HepG2 (cell line): ENCODE results near the gene ARHGAP26. TPM values are rescaled to one million over a fixed set of nuclear protein-coding genes. Genes with fewer than 3 reads are reported as not detected.
A peak's percentile ranks its signal among the peaks of the same experiment; 100 is the strongest.

Source experiments
- ATAC-seq: fragments of 200-7000 bp; cut with Tn5 transposase; 3 replicates; pipeline ENCODE4 v1.9.1; 2020; ENCODE audit warnings: mild to moderate bottlenecking, moderate library complexity
- BruUV-seq: library from RNA; stranded (reverse); fragments of 400-500 nt; replicated peaks from 2 replicates; lab custom pipeline; 2021; lab: Mats Ljungman, UMichigan
- CTCF ChIA-PET: fragments of 300-600 bp; formaldehyde crosslinking; extraction: SDS; loops from one replicate; lab custom pipeline; 2021; ENCODE audit warnings: low total read pairs, inconsistent platforms, low intra/inter-chr PET ratio; lab: Yijun Ruan, JAX
- POLR2A ChIA-PET: fragments of 350-600 bp; sonication (Branson Sonifier 250); formaldehyde crosslinking; loops from one replicate; lab custom pipeline; 2020; ENCODE audit warnings: antibody characterized with exemption, inconsistent platforms; lab: Yijun Ruan, JAX
- DNase-seq: peaks from one replicate; pipeline ENCODE4 v3.0.0-alpha.2; 2015; ENCODE audit warnings: low spot score
- FAIRE-seq: peaks from 3 replicates; lab custom pipeline; 2011; peaks lifted over from hg19 to GRCh38; lab: Jason Lieb, UNC
- H2AFZ ChIP-seq: one replicate; pipeline ENCODE4 v1.6.1; 2011; ENCODE audit warnings: low read length, inconsistent platforms
- H3K27ac ChIP-seq: fragments of 300-600 bp; 3 replicates; pipeline ENCODE4 v1.8.0; 2011; ENCODE audit warnings: mixed run types, mild to moderate bottlenecking, mixed read lengths, low read length, inconsistent platforms; ENCODE audit not compliant: insufficient read depth; ENCODE audit errors: extremely low read length
- H3K27me3 ChIP-seq, 2 experiments: fragments of 200-600 bp in 1 of 2; 2 replicates in 1 of 2; 3 replicates in 1 of 2; pipeline versions ENCODE4 v1.6.0 to v1.8.0; 2011; ENCODE audit warnings: low read length in 2 of 2, mild to moderate bottlenecking in 2 of 2, moderate library complexity in 2 of 2, inconsistent platforms in 1 of 2; ENCODE audit not compliant: insufficient read depth in 2 of 2, control insufficient read depth in 1 of 2
- H3K36me3 ChIP-seq, 2 experiments: fragments of 200-600 bp in 1 of 2; replicated peaks in 1 of 2; 2 replicates in 1 of 2; 3 replicates in 1 of 2; pipeline versions ENCODE4 v1.5.1 to v1.8.0; 2011; ENCODE audit warnings: low read length in 2 of 2, inconsistent platforms in 1 of 2; ENCODE audit not compliant: insufficient read depth in 2 of 2, control insufficient read depth in 1 of 2
- H3K4me1 ChIP-seq: 2 replicates; pipeline ENCODE4 v1.5.1; 2012; ENCODE audit warnings: low read length, inconsistent platforms; ENCODE audit not compliant: insufficient read depth
- H3K4me2 ChIP-seq: 2 replicates; pipeline ENCODE4 v1.6.0; 2011; ENCODE audit warnings: low read depth, low read length, inconsistent platforms
- H3K4me3 ChIP-seq, 3 experiments: fragments of 200-600 bp in 1 of 3; sonication (generic), shearing (Covaris generic) in 1 of 3; replicated peaks in 1 of 3; 2 replicates each; pipeline ENCODE4 v1.5.1; 2011 to 2016; ENCODE audit warnings: low read length in 3 of 3, inconsistent platforms in 2 of 3, low read depth in 2 of 3, mild to moderate bottlenecking in 2 of 3, control low read depth in 1 of 3, mixed read lengths in 1 of 3; ENCODE audit not compliant: insufficient read depth in 1 of 3
- H3K79me2 ChIP-seq: one replicate; pipeline ENCODE4 v1.6.1; 2011; ENCODE audit warnings: low read length, inconsistent platforms; ENCODE audit not compliant: insufficient read depth
- H3K9ac ChIP-seq: 2 replicates; pipeline ENCODE4 v1.6.0; 2011; ENCODE audit warnings: mild to moderate bottlenecking, low read depth, low read length, inconsistent platforms; ENCODE audit not compliant: insufficient read depth
- H3K9me3 ChIP-seq: 2 replicates; pipeline ENCODE4 v1.5.1; 2012; ENCODE audit warnings: mild to moderate bottlenecking, low read length
- H4K20me1 ChIP-seq: 2 replicates; pipeline ENCODE4 v1.6.0; 2011; ENCODE audit warnings: inconsistent platforms, mild to moderate bottlenecking, low read length, moderate library complexity; ENCODE audit not compliant: insufficient read depth
- CHD4 ChIP-seq: fragments of 200-600 bp; sonication (generic); IDR thresholded peaks from 2 replicates; pipeline ENCODE4 v1.7.0; 2017; ENCODE audit warnings: mild to moderate bottlenecking, low read length, borderline replicate concordance
- E2F1 ChIP-seq: sonication (generic); formaldehyde crosslinking; IDR thresholded peaks from 2 replicates; pipeline ENCODE4 v1.5.0; 2020; ENCODE audit warnings: missing genetic modification reagents
- ELF3 ChIP-seq: IDR thresholded peaks from 2 replicates; pipeline ENCODE4 v1.6.1; 2016; ENCODE audit warnings: missing genetic modification reagents, missing compliant biosample characterization
- GTF2F1 ChIP-seq: fragments of 150-350 bp; IDR thresholded peaks from 2 replicates; pipeline ENCODE4 v1.6.1; 2014; ENCODE audit warnings: low read length
- HNF4A ChIP-seq: sonication (generic); formaldehyde crosslinking; IDR thresholded peaks from 2 replicates; pipeline ENCODE4 v1.4.0; 2020; ENCODE audit warnings: missing genetic modification reagents
- HOXA3 ChIP-seq: sonication (generic); formaldehyde crosslinking; IDR thresholded peaks from 2 replicates; pipeline ENCODE4 v1.5.0; 2020; ENCODE audit warnings: missing genetic modification reagents
- KDM1A ChIP-seq: IDR thresholded peaks from 2 replicates; pipeline ENCODE4 v1.6.1; 2016; ENCODE audit warnings: missing compliant biosample characterization
- RCOR2 ChIP-seq: IDR thresholded peaks from 2 replicates; pipeline ENCODE4 v1.6.1; 2016; ENCODE audit warnings: missing biosample characterization, missing genetic modification reagents
- REST ChIP-seq, 2 experiments: IDR thresholded peaks; 2 replicates each; pipeline ENCODE4 v1.6.1; 2011 to 2012; ENCODE audit warnings: low read length in 2 of 2, borderline replicate concordance in 1 of 2, low read depth in 1 of 2, mild to moderate bottlenecking in 1 of 2, moderate library complexity in 1 of 2
- TFE3 ChIP-seq: IDR thresholded peaks from 2 replicates; pipeline ENCODE4 v1.6.1; 2016
- ZNF629 ChIP-seq: sonication (generic); formaldehyde crosslinking; conservative IDR thresholded peaks from 2 replicates; pipeline ENCODE4 v1.5.0; 2020; ENCODE audit warnings: missing genetic modification reagents
- ZSCAN31 ChIP-seq: sonication (generic); formaldehyde crosslinking; IDR thresholded peaks from 2 replicates; pipeline ENCODE4 v1.5.0; 2020; ENCODE audit warnings: low read depth, mild to moderate bottlenecking, missing genetic modification reagents
- WGBS: methylation state at CpG from one replicate; pipeline ENCODE4 v1.1.6; 2017; ENCODE audit warnings: low lambda C conversion rate; 5-methylcytosine and 5-hydroxymethylcytosine counted together
- in situ Hi-C: cut with HindIII; loops from 2 replicates; pipeline ENCODE4 v1.10.0; 2017; ENCODE audit warnings: low pct_unique_long_range_greater_than_20kb; ENCODE audit not compliant: extremely low pct_ligation_motif_present
- intact Hi-C: fragments of 100-400 bp; cut with micrococcal nuclease; formaldehyde crosslinking; loops from one replicate; pipeline ENCODE4 v1.10.0; 2022; ENCODE audit not compliant: unreplicated experiment
- polyA plus RNA-seq, 8 experiments: library from polyadenylated mRNA; depleted of rRNA in 3 of 8; stranded (reverse) in 7 of 8; unstranded in 1 of 8; fragments of >200 nt; fragmentation: Illumina TruSeq in 4 of 8; extraction: Trizol in 4 of 8; gene quantifications; 2 replicates each; pipeline versions ENCODE4 v1.2.1 to v1.2.3, GENCODE V29; 2011 to 2016; ENCODE audit warnings: low read depth in 4 of 8, missing spikeins in 1 of 8, mixed read lengths in 1 of 8; ENCODE audit not compliant: insufficient read depth in 1 of 8
- total RNA-seq, 5 experiments: library from RNA; depleted of rRNA; stranded (reverse); fragments of >200 nt; fragmentation: Illumina TruSeq; extraction: Trizol; gene quantifications; 2 replicates each; pipeline ENCODE4 v1.2.3, GENCODE V29; 2016; ENCODE audit warnings: low read depth in 1 of 5

The ARHGAP26 gene
- total and polyA plus RNA-seq, 2 of the 13 experiments (the other 11 are each of a cell fraction or from before 2014, with no cell fraction given), result 9.6 to 18.2 TPM

DNA sequence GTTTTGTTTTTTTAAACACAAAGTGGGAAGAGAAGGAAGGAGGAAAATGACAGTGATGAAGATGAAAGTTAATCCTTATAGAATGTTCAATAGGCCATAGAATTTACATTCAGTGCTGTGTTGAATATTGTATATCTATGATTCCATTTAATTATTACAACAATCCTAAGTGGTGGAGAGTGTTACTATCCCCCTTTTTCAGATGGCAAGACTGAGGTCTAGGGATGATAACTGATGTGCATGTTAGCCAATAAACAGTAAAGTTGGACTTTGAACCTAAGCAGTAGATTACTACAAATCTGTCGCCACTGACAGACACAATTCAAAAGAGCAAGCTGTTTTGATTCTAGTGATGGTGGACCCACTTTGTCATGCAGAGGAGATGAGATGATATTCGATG is 237.9 kb downstream of the ARHGAP26 start:
- no peak for DNase-seq
- no peak for FAIRE-seq
- no peaks in the 10 kb centered on the region for H4K20me1 ChIP-seq
- no peaks in the 10 kb centered on the region for H3K9me3 ChIP-seq
- WGBS, result 79% methylated on average over 2 of the region's 2 CpGs
- H2AFZ ChIP-seq, result no peak overlapping the region
- H3K36me3 ChIP-seq, result no peaks in the 10 kb centered on the region; a peak in 1 of 5 replicates
- intact Hi-C loops, result no loop called here
- no peaks in the 10 kb centered on the region for H3K27me3 ChIP-seq
- in situ Hi-C loops, result no loop called here
- ATAC-seq, result no peak
- H3K4me3 ChIP-seq, result no peak overlapping the region
- H3K9ac ChIP-seq, result no peak overlapping the region
- H3K27ac ChIP-seq, result no peak overlapping the region
- H3K79me2 ChIP-seq, result no peaks in the 10 kb centered on the region
- ChIA-PET CTCF (no interaction called here), POLR2A (no interaction called here)
- TF ChIP-seq GTF2F1 (no peak), ZSCAN31 (CRISPR knock-in tag) (no peak), ELF3 (CRISPR knock-in tag) (no peak), ZNF629 (CRISPR knock-in tag) (peak; percentile 94), HOXA3 (CRISPR knock-in tag) (no peak), REST (IDR thresholded peaks at IDR 0.05; ENCODE audit: borderline replicate concordance in 1 of 2, low read depth in 1 of 2, low read length in 2 of 2) (no peak), TFE3 (CRISPR knock-in tag) (no peak), HNF4A (CRISPR knock-in tag) (peak; percentile 33; the same call in 1 of the 2 replicates), RCOR2 (CRISPR knock-in tag) (0 out of 2 replicates have a peak, but pooled peaks have one; percentile 25), E2F1 (CRISPR knock-in tag) (no peak), KDM1A (CRISPR knock-in tag) (peak; percentile 81), CHD4 (peak; percentile 63; the same call in 1 of the 2 replicates)
- no TSS peak for BruUV-seq
- no peak overlapping the region for H3K4me2 ChIP-seq
- peaks cover 45% of the 10 kb centered on the region for H3K4me1 ChIP-seq
